HepG2 (cell line): ENCODE measurements around the gene TTC21B. TPM values are rescaled to one million over a fixed set of nuclear protein-coding genes. Genes with fewer than 3 reads are reported as not detected.

ENCODE experiments used
- AGO1 ChIP-seq: fragments of 200-400 bp; formaldehyde crosslinking; IDR thresholded peaks from 2 replicates; pipeline ENCODE4 v1.6.1; 2017; ENCODE audit warnings: mild to moderate bottlenecking, low read depth, low read length, moderate library complexity; ENCODE audit not compliant: poor library complexity, severe bottlenecking
- BCL3 ChIP-seq: sonication (generic); formaldehyde crosslinking; IDR thresholded peaks from 2 replicates; pipeline ENCODE4 v1.5.1; 2020; ENCODE audit warnings: mild to moderate bottlenecking, missing genetic modification reagents, moderate library complexity
- DPF2 ChIP-seq: sonication (generic); formaldehyde crosslinking; IDR thresholded peaks from 2 replicates; pipeline ENCODE4 v1.4.0; 2020; ENCODE audit warnings: mild to moderate bottlenecking, low read depth, missing genetic modification reagents, borderline replicate concordance
- DZIP1 ChIP-seq: sonication (generic); formaldehyde crosslinking; IDR thresholded peaks from 2 replicates; pipeline ENCODE4 v1.5.0; 2020; ENCODE audit warnings: mild to moderate bottlenecking, missing genetic modification reagents
- E2F1 ChIP-seq: sonication (generic); formaldehyde crosslinking; IDR thresholded peaks from 2 replicates; pipeline ENCODE4 v1.5.0; 2020; ENCODE audit warnings: missing genetic modification reagents
- FOXK1 ChIP-seq: sonication (generic); formaldehyde crosslinking; IDR thresholded peaks from 2 replicates; pipeline ENCODE4 v1.4.0; 2020; ENCODE audit warnings: low read depth, missing genetic modification reagents, borderline replicate concordance
- KDM2A ChIP-seq: sonication (generic); formaldehyde crosslinking; IDR thresholded peaks from 2 replicates; pipeline ENCODE4 v1.4.0; 2020; ENCODE audit warnings: low read depth, missing genetic modification reagents, borderline replicate concordance
- KDM4B ChIP-seq: sonication (generic); formaldehyde crosslinking; IDR thresholded peaks from 2 replicates; pipeline ENCODE4 v1.4.0; 2020; ENCODE audit warnings: missing genetic modification reagents
- MAFG ChIP-seq: sonication (generic); formaldehyde crosslinking; IDR thresholded peaks from 2 replicates; pipeline ENCODE4 v1.5.1; 2020; ENCODE audit warnings: mild to moderate bottlenecking, missing genetic modification reagents
- MBNL3 ChIP-seq: fragments of 250-450 bp; sonication (Bioruptor Pico); conservative IDR thresholded peaks from 2 replicates; pipeline ENCODE4 v1.8.0; 2022; ENCODE audit warnings: mild to moderate bottlenecking, inconsistent platforms
- MIER2 ChIP-seq: IDR thresholded peaks from 2 replicates; pipeline ENCODE4 v1.6.1; 2016; ENCODE audit warnings: missing biosample characterization, missing genetic modification reagents
- PATZ1 ChIP-seq: sonication (generic); formaldehyde crosslinking; IDR thresholded peaks from 2 replicates; pipeline ENCODE4 v1.4.0; 2020; ENCODE audit warnings: missing genetic modification reagents
- POLR2AphosphoS2 ChIP-seq: IDR thresholded peaks from 2 replicates; pipeline ENCODE4 v1.6.1; 2011; ENCODE audit warnings: low read depth, low read length, improper control_type of control experiment
- SALL2 ChIP-seq: sonication (generic); formaldehyde crosslinking; IDR thresholded peaks from 2 replicates; pipeline ENCODE4 v1.8.1; 2023; ENCODE audit warnings: mild to moderate bottlenecking, missing genetic modification reagents, inconsistent platforms
- SATB2 ChIP-seq: sonication (generic); formaldehyde crosslinking; IDR thresholded peaks from 2 replicates; pipeline ENCODE4 v1.5.0; 2020; ENCODE audit warnings: missing genetic modification reagents
- THYN1 ChIP-seq: sonication (generic); formaldehyde crosslinking; IDR thresholded peaks from 2 replicates; pipeline ENCODE4 v1.8.1; 2023; ENCODE audit warnings: low read depth, mild to moderate bottlenecking, moderate library complexity, missing genetic modification reagents, borderline replicate concordance
- YEATS2 ChIP-seq: sonication (generic); formaldehyde crosslinking; IDR thresholded peaks from 2 replicates; pipeline ENCODE4 v1.4.0; 2020; ENCODE audit warnings: missing genetic modification reagents, borderline replicate concordance
- ZNF10 ChIP-seq: sonication (generic); formaldehyde crosslinking; IDR thresholded peaks from 2 replicates; pipeline ENCODE4 v1.4.0; 2020; ENCODE audit warnings: mild to moderate bottlenecking, low read depth, missing genetic modification reagents, borderline replicate concordance
- ZNF34 ChIP-seq: sonication (generic); formaldehyde crosslinking; IDR thresholded peaks from 2 replicates; pipeline ENCODE4 v1.4.0; 2020; ENCODE audit warnings: mild to moderate bottlenecking, missing genetic modification reagents, borderline replicate concordance
- ZNF777 ChIP-seq: sonication (generic); formaldehyde crosslinking; IDR thresholded peaks from 2 replicates; pipeline ENCODE4 v1.4.0; 2020; ENCODE audit warnings: missing genetic modification reagents
- ZNF83 ChIP-seq: sonication (generic); formaldehyde crosslinking; IDR thresholded peaks from 2 replicates; pipeline ENCODE4 v1.4.0; 2020; ENCODE audit warnings: missing genetic modification reagents, mild to moderate bottlenecking, borderline replicate concordance
- polyA plus RNA-seq, 8 experiments: library from polyadenylated mRNA; depleted of rRNA in 3 of 8; stranded (reverse) in 7 of 8; unstranded in 1 of 8; fragments of >200 nt; fragmentation: Illumina TruSeq in 4 of 8; extraction: Trizol in 4 of 8; gene quantifications; 2 replicates each; pipeline versions ENCODE4 v1.2.1 to v1.2.3, GENCODE V29; 2011 to 2016; ENCODE audit warnings: low read depth in 4 of 8, missing spikeins in 1 of 8, mixed read lengths in 1 of 8; ENCODE audit not compliant: insufficient read depth in 1 of 8
- total RNA-seq, 5 experiments: library from RNA; depleted of rRNA; stranded (reverse); fragments of >200 nt; fragmentation: Illumina TruSeq; extraction: Trizol; gene quantifications; 2 replicates each; pipeline ENCODE4 v1.2.3, GENCODE V29; 2016; ENCODE audit warnings: low read depth in 1 of 5

TTC21B gene
- total and polyA plus RNA-seq, 2 of the 13 experiments (the other 11 are each of a cell fraction or from before 2014, with no cell fraction given) = 39.1 to 67.1 TPM

GRCh38 chr2:165953655-165954606 lies at the start of gene TTC21B (continued):
- TF ChIP-seq DZIP1 (CRISPR knock-in tag) = peak; percentile 59; the same call in 1 of the 2 replicates
- no peak for TF ChIP-seq THYN1
- TF ChIP-seq ZNF777 (CRISPR knock-in tag) = peak; percentile 68
- peak; percentile 95 for TF ChIP-seq SALL2 (CRISPR knock-in tag)
- TF ChIP-seq MIER2 (CRISPR knock-in tag) = peak; percentile 59; the same call in 1 of the 2 replicates
- peak; percentile 84; the same call in 1 of the 2 replicates for TF ChIP-seq BCL3
- peak; percentile 68; the same call in 1 of the 2 replicates for TF ChIP-seq ZNF34 (CRISPR knock-in tag)
- TF ChIP-seq FOXK1 (CRISPR knock-in tag) = no peak
- peak; percentile 65; the same call in 1 of the 2 replicates for TF ChIP-seq KDM4B (CRISPR knock-in tag)
- peak; percentile 76 for TF ChIP-seq PATZ1 (CRISPR knock-in tag)
- peak; percentile 83; the same call in 1 of the 2 replicates for TF ChIP-seq YEATS2 (CRISPR knock-in tag)
- no peak for TF ChIP-seq MAFG
- TF ChIP-seq ZNF83 = no peak; the same call in 1 of the 2 replicates
- peak; percentile 69 for TF ChIP-seq SATB2 (CRISPR knock-in tag)
- no peak for TF ChIP-seq ZNF10 (CRISPR knock-in tag)
- TF ChIP-seq POLR2AphosphoS2 = no peak
- no peak for TF ChIP-seq DPF2
- peak; percentile 94 for TF ChIP-seq KDM2A
- TF ChIP-seq E2F1 (CRISPR knock-in tag) = peak; percentile 94
- no peak for TF ChIP-seq AGO1
- no peak for TF ChIP-seq MBNL3 (CRISPR knock-in tag)
